Glomerular endothelial cell (primary cell): ENCODE measurements around the gene CTRB2. TPM values are rescaled to one million over a fixed set of nuclear protein-coding genes. Genes with fewer than 3 reads are reported as not detected.
"Not testable (repeated sequence)": the region's sequence is repeated elsewhere in the genome, so short reads cannot be mapped to it uniquely, and the experiment has no call there.

Source experiments
- DNase-seq: peaks from one replicate; pipeline ENCODE4 v3.0.0-alpha.2; 2011; ENCODE audit warnings: low read depth, low spot score; ENCODE audit errors: extremely low read depth
- total RNA-seq: library from RNA; depleted of rRNA; stranded (reverse); fragments of >200 nt; gene quantifications from 2 replicates; pipeline ENCODE4 v1.2.3, GENCODE V29; 2015

CTRB2 gene
- total RNA-seq, 1 donor from 2014 or later = not detected

DNA sequence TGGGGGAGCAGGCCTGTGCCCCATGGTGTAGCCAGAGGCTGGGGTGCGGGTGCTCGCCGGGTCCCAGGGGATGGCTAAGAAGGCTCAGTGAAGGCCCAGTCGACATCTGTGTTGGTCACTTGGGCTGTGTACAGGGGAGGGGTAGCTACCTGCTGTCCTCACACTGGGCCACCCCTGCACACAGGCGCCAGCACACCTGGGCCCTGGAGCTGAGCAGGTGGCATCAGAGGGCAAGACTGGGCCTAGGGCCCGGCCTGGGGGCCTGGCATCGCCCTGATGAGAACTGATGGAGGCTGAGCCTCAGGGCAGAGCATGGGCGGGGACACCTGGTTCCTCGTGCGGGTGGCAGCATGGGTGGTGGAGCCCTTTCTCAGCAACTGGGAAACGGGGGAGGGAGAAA lies 870 bp upstream of the CTRB2 start:
- no peak for DNase-seq

DNA sequence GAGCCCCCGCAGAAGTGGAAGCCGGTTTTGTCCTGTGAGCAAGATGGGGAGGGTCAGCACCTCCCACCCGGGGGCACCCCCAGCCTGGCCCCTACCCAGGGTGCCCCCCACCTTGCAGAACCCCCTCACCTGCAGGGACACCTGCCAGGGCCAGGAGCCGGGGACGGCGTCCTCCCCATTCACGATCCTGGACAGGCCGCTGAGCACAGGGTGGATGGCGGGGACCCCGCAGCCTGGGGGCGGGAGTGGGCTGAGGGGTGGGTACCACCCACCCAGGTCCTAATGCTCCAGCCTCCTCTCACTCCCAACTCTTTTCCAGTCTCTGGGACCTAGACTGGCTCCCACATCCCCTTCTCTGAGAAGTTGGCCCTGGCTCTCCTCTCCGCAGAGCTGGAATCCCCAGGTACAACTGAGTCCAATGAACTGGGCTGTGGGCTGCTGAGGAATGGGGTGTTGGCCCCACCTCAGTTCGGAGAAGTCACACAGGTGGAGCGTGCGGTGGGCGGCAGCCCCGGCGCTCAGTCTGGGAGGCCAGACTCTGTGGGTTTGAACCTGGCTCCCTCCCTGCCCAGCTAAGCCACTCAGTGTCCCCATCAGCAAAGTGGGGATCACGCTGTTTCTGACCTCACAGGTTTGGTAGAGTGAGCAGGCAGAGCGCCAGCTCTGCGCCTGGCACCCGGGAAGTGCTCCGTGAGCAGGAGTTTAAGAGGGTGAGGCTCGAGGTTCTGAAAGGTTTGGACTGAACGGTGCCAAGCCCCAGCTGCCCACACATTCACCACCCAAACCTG lies 806 bp downstream of the CTRB2 start:
- DNase-seq = not testable (repeated sequence)

DNA sequence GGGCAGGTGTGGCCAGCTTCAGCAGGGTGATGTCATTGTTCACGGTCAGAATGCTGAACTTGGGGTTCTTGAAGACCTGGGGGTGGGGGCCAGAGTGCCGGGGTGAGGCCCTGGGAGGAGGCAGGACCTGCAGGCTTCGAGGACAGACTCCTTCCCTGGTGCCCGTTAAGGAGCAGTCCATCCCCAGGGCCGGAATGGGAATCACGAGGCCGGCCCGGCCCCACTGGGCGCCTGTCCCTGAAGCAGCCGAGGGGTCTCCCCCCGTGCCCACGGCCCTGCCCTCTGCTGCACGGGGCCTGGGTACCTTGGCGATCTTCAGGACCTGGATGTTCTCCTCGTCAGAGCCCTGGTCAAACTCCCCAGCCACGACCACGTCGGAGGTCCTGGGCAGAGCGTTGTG lies 1.5 kb downstream of the CTRB2 start:
- DNase-seq = not testable (repeated sequence)

DNA sequence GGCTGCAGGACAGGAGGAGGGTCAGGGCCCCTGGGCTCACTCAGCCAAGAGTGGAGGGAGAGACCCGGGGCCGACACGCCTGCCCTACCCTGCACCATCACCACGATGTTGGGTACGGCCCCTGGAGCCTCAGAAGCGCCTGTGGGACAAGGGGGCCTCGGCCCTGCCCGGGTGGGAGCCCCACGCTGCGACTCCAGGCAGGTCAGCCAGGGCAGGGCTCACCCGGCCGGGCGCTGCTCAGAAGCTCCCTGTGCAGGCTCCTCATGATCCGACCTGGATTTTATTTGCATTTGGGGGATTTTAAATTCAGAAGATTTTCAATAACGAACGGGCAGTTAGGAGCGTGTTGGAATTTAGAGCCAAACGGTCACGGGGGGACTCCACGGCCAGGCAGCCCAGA lies 2.1 kb downstream of the CTRB2 start:
- DNase-seq = not testable (repeated sequence)

DNA sequence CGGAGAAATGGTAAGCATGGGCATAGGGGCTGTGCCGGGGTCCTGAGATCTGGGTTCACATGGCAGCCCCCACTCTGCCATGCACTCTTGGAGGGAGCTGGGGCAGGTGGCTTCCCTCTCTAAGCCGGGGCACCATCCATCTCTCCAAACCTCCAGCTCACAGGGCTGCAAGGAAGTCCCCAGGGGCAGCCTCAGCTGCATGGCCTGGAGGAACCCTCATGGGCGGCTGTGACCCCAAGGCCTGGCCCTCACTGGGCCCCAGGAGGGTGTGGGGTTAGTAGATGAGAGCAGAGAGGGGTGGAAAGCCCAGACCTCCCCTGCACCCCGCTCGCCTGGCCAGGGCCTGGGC lies 2.6 kb downstream of the CTRB2 start:
- DNase-seq = no peak

DNA sequence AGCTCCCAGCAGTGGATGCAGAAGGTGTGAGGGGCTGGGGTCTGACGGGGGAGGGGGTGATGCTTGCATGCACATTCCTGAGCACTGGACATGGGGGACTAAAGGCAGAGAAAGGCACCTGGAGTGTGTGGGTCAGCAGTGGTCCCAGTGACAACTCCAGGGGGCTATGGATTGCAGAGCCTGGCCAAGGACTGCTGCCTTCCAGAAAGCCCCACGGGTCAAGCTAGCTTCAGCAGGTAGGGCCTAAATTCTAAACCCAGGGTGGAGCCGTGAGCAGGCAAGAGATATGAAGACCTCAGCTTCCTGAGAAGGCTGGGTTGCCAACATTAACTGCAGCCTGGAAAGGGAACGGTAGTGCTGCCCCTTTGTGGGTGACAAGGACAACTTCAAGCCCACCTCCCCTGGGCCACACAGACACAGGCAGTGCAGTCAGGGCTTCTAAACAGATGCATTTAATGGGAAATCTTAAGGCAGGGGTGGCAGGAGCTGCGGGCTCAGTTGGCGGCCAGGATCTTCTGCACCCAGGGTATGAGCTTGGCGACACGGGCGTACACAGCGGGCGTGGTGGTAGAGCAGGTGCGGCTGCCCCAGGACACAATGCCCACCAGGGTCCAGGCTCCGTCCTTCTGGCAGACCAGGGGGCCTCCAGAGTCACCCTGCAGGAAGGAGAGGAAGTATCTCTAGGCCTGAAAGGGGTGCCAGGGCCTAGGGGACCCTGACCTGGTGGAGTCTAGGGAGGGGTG lies 3.1 kb downstream of the CTRB2 start:
- DNase-seq = no peak

DNA sequence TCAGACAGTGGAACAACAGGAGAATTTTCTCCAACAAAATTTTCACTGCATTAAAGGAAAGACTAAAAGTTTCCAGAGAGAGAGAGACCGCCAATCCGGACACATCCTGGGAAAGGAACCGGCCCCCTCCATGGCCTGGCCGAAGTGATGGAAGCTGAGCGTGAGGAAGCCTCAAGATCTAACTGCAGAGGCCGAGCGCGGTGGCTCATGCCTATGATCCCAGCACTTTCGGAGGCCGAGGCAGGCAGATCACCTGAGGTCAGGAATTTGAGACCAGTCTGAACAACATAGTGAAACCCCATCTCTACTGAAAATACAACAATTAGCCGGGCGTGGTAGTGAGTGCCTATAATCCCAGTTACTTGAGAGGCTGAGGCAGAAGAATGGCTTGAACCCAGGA lies 3.9 kb downstream of the CTRB2 start:
- DNase-seq = no peak

DNA sequence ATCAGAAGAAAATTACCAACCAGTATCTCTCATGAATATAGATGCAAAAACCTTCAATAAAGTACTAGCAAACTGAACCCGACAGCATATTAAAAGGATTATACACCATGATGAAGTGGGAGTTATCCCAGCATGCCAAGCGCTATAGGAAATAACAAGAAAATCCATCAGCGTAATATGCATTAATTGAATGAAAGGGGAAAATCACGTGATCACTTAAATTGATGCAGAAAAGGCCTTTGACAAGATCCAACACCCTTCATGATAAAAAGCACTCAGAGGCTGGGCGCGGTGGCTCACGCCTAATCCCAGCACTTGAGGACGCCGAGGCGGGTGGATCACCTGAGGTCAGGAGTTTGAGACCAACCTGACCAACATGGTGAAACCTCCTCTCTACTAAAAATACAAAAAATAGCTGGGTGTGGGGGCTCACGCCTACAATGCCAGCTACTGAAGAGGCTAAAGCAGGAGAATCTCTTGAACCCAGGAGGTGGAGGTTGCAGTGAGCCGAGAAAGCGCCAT lies 4.8 kb downstream of the CTRB2 start:
- DNase-seq = no peak

DNA sequence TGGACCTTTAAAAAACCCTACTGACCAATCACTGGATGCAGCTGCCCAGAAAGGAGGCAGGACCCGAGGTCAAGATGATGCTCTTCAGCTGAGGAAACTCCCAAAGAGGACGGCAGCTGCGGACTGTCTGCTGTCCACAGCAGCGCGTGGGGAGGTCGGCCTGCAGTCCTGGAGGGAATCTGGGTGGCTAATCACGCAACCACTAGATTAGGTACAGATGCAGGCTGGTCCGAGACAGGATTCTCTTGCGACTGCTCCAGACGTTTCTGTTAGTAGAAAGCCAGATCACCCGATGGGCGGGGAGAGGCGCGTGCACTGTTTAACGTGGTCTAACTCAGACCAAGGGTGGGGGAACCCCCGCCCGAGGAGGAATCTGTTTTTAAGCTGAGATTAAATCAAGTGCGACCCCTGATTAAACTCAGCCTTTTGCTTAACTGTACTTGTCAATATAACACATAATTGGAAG lies 8.8 kb downstream of the CTRB2 start:
- DNase-seq = no peak

DNA sequence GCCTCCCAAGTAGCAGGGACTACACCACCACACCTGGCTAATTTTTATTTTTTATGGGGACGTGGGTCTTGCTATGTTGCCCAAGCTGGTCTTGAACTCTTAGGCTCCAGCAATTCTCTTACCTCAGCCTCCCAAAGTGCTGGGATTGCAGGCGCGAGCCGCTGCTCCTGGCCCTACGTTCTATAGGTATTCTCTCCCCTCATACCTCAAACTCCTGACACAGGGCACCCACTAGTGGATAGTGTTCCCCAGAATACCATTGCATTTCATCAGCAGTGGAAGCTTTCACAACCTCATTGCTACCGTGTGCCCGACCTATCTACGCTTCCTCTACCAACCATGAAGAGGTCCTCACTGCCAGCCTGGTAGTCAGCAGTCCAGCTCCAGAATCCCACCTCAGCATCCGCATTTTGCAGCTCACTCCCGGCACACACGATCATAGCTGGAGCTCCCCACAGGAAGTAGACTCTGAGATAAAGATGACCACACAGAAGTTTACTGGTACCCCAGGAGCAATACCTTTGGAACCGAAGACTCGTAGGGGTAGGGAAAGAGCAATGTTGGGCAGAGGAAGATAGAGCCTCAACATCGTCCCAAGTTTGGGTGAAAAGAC lies 9.3 kb downstream of the CTRB2 start:
- no peak for DNase-seq

DNA sequence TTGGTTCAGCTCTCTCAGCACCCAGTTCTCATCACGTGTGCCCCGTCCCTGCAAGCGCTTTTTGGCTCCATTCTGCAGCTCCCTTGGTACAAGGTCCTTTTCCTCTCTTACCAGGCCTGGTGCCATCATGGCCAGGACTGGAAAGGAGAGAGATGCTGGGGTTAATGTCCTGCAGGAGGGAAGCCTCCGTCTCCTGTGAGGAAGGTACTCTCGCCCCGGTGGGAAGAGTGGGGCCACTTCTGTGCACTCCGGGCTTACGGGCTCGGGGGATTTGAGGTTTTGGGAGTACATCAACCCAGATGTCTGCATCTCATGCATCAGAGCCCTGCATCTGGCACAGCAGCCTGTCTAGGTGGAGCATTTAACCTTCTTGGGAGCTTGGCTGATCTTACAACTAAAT lies 10.1 kb downstream of the CTRB2 start:
- no peak for DNase-seq

DNA sequence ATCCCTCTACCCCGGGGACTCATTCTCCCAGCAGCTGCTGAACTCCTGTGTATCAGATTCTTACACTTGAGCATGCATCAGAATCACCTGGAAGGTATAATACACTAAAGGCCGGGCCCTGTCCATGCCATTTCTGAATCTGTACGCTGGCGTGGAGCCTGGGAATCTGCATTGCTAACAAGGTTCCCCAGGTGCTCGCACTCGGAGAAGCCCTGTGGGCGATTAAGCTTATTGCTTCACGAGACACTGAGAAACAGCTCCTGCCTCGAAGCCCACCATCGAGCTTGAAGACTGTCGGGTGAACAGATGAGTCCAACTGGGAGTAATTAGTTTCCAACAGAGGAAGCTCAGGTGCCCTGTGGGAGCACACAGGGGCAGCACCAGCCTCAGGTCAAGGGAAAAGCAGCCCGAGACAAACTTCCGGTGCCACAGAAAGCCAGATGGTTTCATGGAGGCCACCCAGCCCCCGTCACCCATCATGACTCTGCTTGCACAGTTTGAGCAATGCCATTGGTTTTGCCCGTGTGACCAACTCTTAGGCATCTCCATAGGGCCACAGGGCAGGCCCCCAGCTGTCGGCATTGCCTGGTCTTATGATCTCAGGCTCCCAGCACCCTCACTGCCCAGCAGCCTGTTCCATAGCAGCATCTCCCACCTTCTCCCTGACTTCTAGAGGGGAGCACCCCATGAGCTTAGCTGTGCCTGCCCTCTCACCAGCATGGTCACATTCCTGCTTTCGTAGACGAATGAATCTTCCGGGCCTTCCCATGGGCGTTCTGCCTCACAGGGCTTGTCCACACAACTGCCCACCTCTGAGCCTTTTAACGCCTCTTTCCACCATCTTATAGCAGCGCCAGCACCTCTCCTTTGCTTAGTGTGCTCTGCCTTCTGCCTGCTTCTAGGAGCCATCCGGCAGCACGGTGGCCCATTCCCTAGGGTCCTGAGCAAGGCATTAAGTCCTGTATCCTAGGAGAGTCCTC lies 10.9 kb downstream of the CTRB2 start:
- no peak for DNase-seq

DNA sequence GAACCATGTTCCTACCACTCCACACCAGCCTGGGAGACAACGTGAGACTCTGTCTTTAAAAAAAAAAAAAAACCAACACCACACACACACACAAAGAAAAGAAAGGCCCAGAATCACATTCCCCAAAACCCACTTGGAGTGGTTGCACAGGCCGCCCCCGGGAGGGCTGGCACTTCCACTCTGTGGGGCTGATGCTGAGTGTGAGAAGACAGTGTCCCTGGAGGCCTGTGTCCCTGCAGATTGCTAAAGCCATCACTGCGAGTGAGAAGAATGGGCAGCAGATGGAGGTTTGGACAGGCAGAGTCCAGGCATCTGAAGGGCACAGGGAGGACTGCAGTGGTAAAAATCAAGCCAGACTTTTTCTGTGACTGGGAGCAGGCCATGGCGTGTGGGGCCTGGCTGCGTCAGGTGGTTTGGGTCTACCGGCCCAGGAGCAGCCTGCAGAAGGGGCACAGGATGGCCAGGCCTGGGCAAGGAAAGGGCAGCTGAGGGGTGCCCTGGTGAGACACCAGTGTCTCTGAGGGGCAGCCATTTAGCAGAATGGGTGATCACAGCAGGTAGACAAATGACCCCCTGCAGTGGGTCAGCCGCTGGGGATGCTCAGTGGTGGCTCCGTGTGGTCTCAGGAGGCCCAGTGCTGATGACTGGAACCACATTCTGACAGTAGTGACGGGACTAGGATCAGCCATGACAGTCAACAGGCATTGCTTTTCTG lies 13.1 kb downstream of the CTRB2 start:
- no peak for DNase-seq

DNA sequence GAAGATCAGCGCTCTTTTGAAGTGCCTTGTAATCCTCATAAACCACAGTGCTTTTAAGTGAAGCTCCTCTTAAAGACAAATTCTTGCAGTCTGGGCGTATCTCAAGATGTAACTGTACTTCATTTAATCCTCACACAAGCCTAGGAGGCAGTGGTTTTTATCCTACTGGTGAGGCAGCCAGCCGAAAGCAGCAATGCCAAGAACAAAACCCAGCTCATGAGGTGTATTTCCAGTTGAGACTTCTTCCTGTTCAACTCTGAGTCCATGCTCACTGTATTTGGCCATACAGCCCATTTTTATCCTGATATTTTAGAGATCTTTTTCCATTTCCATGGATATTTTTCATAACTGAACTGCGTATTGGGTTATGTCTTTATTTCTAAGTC lies 13.7 kb downstream of the CTRB2 start:
- DNase-seq = no peak

DNA sequence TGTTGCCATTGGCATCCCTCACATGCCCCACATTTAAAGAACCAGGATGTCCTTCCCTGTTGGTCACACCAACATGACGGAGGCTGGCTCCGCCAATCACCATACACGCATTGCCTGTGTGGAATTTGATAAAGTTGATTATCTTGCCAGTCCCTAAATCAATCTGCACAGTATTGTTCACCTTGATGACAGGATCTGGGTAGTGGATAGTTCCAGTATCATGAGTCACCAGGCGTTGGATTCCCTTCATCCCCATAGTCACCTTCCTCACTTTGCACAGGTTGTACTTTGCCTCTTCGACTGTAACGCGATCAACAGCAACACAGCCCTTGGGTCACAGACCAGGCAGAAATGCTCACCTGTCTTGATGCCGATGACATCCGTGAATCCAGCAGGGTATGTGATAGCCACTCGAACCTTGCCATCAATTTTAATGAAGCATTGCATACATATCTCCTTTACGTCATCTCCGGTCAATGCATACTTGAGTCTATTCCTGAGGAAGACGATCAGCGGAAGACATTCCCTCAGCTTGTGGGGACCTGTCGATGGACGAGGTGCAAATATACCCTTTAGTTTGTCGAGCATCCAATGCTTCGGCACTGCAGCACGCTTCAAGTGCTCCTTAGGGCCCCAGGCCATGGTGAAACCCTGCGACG lies 14.2 kb downstream of the CTRB2 start:
- no peak for DNase-seq

DNA sequence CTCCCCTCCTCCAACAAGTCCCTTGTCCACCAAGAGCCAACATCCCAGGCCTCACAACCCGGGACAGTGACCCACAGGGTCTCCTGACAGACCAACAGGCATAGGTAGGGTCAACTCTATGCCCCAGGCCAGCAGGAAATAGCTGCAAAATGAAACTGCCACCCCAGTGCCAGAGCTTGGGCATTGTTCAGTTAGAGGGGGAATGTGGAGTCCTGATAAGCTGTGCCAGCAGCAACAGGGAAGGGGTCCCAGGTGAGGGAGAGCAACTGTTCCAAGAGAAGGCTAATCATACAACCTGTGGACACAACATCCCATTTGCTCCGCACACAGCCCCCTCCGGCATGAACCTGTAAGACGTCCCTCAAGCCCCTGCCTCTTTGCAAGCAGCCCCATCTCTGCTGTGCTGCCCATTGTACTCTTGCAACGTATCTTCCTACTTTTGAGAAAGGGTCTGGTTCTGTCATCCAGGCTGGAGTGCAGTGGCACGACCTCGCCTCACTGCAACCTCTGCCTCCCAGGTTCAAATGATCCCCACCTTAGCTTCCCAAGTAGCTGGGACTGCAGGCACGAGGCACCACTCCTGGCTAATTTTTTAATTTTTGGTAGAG lies 17.2 kb downstream of the CTRB2 start:
- DNase-seq = no peak

DNA sequence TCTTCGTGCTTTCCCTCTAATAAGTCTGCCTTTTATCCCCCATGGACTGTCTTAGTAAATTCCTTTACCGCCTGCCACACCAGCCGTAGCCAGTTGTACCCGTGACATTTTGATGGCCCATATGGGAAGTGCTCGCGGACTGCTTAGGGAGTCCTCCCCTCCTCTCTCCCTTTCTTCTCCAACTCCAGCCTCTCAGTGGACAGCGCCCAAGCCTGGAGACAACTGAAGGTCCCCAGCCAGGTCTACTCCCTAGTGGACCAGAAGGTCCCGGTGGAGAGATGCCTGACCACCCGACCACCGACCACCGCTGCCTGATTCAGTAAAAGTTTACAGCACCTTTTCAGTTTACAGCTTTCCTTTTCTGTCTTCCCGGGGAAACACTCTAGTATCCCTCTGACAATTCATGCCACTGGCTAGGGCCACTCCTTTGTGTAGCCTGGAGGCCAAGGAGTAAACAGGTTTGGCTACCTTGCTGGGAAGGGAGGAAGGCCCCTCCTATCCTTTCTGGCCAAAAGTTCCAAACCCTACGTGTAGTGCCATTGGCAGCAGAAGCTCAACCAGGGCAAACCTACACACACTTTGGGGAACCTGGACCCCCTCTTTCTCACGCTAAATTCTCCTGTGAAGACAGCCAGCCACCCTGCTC lies 18.0 kb downstream of the CTRB2 start:
- no peak for DNase-seq

DNA sequence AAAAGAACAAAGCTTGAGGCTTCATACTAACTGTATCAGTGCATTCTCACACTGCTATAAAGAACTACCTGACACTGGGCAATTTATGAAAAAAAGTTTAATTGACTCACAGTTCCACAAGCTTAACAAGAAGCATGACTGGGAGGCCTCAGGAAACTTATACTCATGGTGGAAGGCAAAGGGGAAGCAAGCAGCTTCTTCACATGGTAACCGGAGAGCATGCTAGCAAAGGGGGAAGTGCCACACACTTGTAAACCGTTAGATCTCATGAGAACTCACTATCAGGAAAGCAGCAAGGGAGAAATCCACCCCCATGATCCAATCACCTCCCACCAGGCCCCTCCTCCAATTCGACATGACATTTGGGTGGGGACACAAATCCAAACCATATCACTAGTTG lies 25.3 kb downstream of the CTRB2 start:
- no peak for DNase-seq
